Measurements from ENCODE around the gene RBM20. TPM values are rescaled to one million over a fixed set of nuclear protein-coding genes. Genes with fewer than 3 reads are reported as not detected.

Gene RBM20
- total RNA-seq, 4 donors from 2014 or later: 7.4 to 18.4 (median 10.2) TPM

DNA sequence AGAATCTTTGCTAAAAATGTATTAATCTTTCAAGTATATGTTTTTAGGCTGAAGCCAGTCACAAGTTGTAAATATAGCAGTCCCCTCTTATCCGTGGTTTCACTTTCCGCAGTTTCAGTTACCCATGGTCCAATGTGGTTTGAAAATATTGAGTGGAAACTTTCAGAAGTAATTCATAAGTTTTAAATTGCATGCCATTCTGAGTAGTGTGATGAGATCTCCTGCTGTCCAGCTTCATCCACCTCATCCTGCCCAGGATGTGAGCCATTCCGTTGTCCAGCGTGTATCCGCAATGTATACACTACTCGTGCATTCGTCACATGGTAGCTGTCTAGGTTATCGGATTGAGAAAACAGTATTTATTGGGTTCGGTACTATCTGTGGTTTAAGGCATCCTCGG is 239.8 kb downstream of the RBM20 start:
- Histone ChIP-seq H3K36me3 (peaks cover 0 to 36% of the 10 kb centered on the region in 2 donors), H3K4me1 (peaks cover 0 to 7% of the 10 kb centered on the region in 2 donors), H3K27me3 (no peaks in the 10 kb centered on the region), H3K4me3 (no peak overlapping the region), H3K9me3 (no peaks in the 10 kb centered on the region), H3K27ac (no peak overlapping the region)
- TF ChIP-seq POLR2A (IDR thresholded peaks at IDR 0.05): no peak
- TF ChIP-seq, protein P1, sequence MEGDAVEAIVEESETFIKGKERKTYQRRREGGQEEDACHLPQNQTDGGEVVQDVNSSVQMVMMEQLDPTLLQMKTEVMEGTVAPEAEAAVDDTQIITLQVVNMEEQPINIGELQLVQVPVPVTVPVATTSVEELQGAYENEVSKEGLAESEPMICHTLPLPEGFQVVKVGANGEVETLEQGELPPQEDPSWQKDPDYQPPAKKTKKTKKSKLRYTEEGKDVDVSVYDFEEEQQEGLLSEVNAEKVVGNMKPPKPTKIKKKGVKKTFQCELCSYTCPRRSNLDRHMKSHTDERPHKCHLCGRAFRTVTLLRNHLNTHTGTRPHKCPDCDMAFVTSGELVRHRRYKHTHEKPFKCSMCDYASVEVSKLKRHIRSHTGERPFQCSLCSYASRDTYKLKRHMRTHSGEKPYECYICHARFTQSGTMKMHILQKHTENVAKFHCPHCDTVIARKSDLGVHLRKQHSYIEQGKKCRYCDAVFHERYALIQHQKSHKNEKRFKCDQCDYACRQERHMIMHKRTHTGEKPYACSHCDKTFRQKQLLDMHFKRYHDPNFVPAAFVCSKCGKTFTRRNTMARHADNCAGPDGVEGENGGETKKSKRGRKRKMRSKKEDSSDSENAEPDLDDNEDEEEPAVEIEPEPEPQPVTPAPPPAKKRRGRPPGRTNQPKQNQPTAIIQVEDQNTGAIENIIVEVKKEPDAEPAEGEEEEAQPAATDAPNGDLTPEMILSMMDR (IDR thresholded peaks at IDR 0.05 in 4 of 5, conservative IDR thresholded peaks at IDR 0.05 in 1 of 5): no peak
- DNase-seq (no peak), ATAC-seq (no peak)
- in situ Hi-C loops (cut with MboI; ENCODE audit: low sequenced_read_pairs in 4 of 4) (loop anchor here (5.0 to 25.0 kb wide), 5 partner anchors 77 to 572 kb away; partner anchors contain the start of gene SMNDC1 (in 1 of the 4)), intact Hi-C loops (cut with DNase I; ENCODE audit: low total_unique reads) (no loop called here)

GRCh38 chr10:110885932-110886674 is 242.0 kb downstream of the RBM20 start:
- in situ Hi-C loops (cut with MboI; ENCODE audit: low sequenced_read_pairs in 4 of 4): loop anchor here in 3 of 4 donors (5.0 to 25.0 kb wide), 5 partner anchors 84 to 574 kb away; partner anchors contain the start of gene SMNDC1 (in 1 of the 3)
- Histone ChIP-seq H3K4me3 (no peak overlapping the region), H3K4me1 (no peaks in the 10 kb centered on the region), H3K36me3 (peaks cover 0 to 40% of the 10 kb centered on the region in 2 donors), H3K9me3 (no peaks in the 10 kb centered on the region), H3K27ac (no peak overlapping the region), H3K27me3 (no peaks in the 10 kb centered on the region)
- ATAC-seq: no peak
- intact Hi-C loops (cut with DNase I; ENCODE audit: low total_unique reads): no loop called here
- DNase-seq: no peak
- TF ChIP-seq POLR2A (IDR thresholded peaks at IDR 0.05): no peak
- TF ChIP-seq, protein P1 (IDR thresholded peaks at IDR 0.05 in 4 of 5, conservative IDR thresholded peaks at IDR 0.05 in 1 of 5): no peak

GRCh38 chr10:110887560-110887959 is 243.4 kb downstream of the RBM20 start:
- TF ChIP-seq, protein P1 (IDR thresholded peaks at IDR 0.05 in 4 of 5, conservative IDR thresholded peaks at IDR 0.05 in 1 of 5): no peak
- no peak for TF ChIP-seq POLR2A (IDR thresholded peaks at IDR 0.05)
- intact Hi-C loops (cut with DNase I; ENCODE audit: low total_unique reads): no loop called here
- no peak for DNase-seq
- no peaks in the 10 kb centered on the region for H3K4me1 ChIP-seq
- peaks cover 0 to 40% of the 10 kb centered on the region in 2 donors for H3K36me3 ChIP-seq
- no peak for ATAC-seq
- no peaks in the 10 kb centered on the region for H3K9me3 ChIP-seq
- in situ Hi-C loops (cut with MboI; ENCODE audit: low sequenced_read_pairs in 4 of 4): loop anchor here in 3 of 4 donors (5.0 to 25.0 kb wide), 5 partner anchors 85 to 575 kb away; partner anchors contain the start of gene SMNDC1 (in 1 of the 3)
- no peak overlapping the region for H3K4me3 ChIP-seq
- H3K27me3 ChIP-seq: no peaks in the 10 kb centered on the region
- H3K27ac ChIP-seq: no peak overlapping the region

Other genes starting within 250 kb of the RBM20 start
- gene DUSP5, start 146.4 kb upstream of the RBM20 start, total RNA-seq: 1 to 10 TPM in 2 of 4 donors, under 1 TPM in 1, not detected in 1; 0.75 to 2.8 (median 2.5) TPM
- 10 to 100 TPM; 19.5 to 25.9 (median 21.9) TPM for gene SMC3, start 76.6 kb upstream of the RBM20 start, total RNA-seq
- gene PDCD4, start 227.6 kb downstream of the RBM20 start, total RNA-seq: 10 to 100 TPM in 1 of 4 donors, 1 to 10 TPM in 3; 6.4 to 15.6 (median 9.8) TPM